Measurements from ENCODE around the gene VWA3B.
"Not testable (repeated sequence)": the region's sequence is repeated elsewhere in the genome, so short reads cannot be mapped to it uniquely, and the experiment has no call there.

DNA sequence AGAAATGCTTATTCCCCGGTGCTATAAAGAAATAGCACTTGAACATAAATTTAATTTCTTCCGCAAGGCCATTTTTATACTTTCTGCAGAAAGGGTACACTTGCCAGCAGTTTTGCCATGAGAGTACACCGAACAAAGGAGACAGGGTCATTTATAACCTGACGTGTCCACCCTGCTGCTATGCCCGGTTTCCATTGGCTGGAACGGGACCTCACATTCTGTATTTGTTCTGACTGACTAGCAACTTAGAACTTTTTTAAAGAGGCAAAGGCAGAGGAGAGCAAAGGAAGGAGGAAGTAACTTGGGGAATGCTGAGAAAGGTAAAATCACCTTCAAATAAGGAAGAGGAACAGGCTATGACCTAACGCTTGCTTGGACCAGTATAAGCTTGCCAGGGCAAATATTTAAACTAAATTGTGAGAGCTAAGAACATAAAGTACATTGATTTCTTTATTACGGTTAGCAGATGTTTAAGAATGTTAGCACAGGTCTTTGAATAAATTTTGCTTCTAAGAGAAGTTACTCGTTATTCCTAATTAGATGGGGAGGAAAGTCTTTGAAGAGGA, 220.2 kb downstream of the VWA3B start:
- TF ChIP-seq, protein P1, sequence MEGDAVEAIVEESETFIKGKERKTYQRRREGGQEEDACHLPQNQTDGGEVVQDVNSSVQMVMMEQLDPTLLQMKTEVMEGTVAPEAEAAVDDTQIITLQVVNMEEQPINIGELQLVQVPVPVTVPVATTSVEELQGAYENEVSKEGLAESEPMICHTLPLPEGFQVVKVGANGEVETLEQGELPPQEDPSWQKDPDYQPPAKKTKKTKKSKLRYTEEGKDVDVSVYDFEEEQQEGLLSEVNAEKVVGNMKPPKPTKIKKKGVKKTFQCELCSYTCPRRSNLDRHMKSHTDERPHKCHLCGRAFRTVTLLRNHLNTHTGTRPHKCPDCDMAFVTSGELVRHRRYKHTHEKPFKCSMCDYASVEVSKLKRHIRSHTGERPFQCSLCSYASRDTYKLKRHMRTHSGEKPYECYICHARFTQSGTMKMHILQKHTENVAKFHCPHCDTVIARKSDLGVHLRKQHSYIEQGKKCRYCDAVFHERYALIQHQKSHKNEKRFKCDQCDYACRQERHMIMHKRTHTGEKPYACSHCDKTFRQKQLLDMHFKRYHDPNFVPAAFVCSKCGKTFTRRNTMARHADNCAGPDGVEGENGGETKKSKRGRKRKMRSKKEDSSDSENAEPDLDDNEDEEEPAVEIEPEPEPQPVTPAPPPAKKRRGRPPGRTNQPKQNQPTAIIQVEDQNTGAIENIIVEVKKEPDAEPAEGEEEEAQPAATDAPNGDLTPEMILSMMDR (IDR thresholded peaks at IDR 0.05): not testable (repeated sequence)
- TF ChIP-seq POLR2A (IDR thresholded peaks at IDR 0.05): not testable (repeated sequence)

Measured in body of pancreas (tissue), 4 donors.